Cardiac muscle cell (in vitro differentiated cells and primary cell): ENCODE results near the gene ATP6V0A1. TPM values are rescaled to one million over a fixed set of nuclear protein-coding genes. Genes with fewer than 3 reads are reported as not detected.

Experiments used
- DNase-seq, 2 donors: peaks; one replicate each; pipeline versions ENCODE4 v3.0.0 to v3.0.0-alpha.2; 2010 to 2017; ENCODE audit warnings: low read depth in 1 of 2, low spot score in 1 of 2
- H3K27ac ChIP-seq: fragments of 200-600 bp; sonication (generic); 2 replicates; pipeline ENCODE4 v1.5.1; 2016
- H3K27me3 ChIP-seq: fragments of 200-600 bp; sonication (generic); 2 replicates; pipeline ENCODE4 v1.6.0; 2016; ENCODE audit warnings: control low read depth
- H3K36me3 ChIP-seq: fragments of 200-600 bp; sonication (generic); 2 replicates; pipeline ENCODE4 v1.5.1; 2016; ENCODE audit warnings: control low read depth
- H3K4me1 ChIP-seq: fragments of 200-600 bp; sonication (generic); 2 replicates; pipeline ENCODE4 v1.8.1; 2017; ENCODE audit warnings: low read depth, mild to moderate bottlenecking, mixed run types
- H3K4me3 ChIP-seq: fragments of 200-600 bp; sonication (generic); 2 replicates; pipeline ENCODE4 v1.5.1; 2016; ENCODE audit warnings: mild to moderate bottlenecking
- H3K9me3 ChIP-seq: fragments of 200-600 bp; sonication (generic); 2 replicates; pipeline ENCODE4 v1.5.1; 2017; ENCODE audit warnings: low read depth, mild to moderate bottlenecking, control low read depth
- CTCF ChIP-seq: IDR thresholded peaks from 2 replicates; pipeline ENCODE4 v1.5.1; 2012; ENCODE audit warnings: low read depth, mild to moderate bottlenecking, low read length
- polyA plus RNA-seq: library from polyadenylated mRNA; unstranded; fragments of >200 nt; fragmentation: Nextera tagmentation; extraction: Ambion mirVana; gene quantifications from 2 replicates; pipeline ENCODE4 v1.2.1, GENCODE V29; 2016
- total RNA-seq: library from RNA; depleted of rRNA; stranded (reverse); fragments of >200 nt; gene quantifications from 2 replicates; pipeline ENCODE4 v1.2.3, GENCODE V29; 2016

Gene ATP6V0A1
- total and polyA plus RNA-seq, 2 experiments from 2014 or later: 44.6 to 50.8 TPM

DNA sequence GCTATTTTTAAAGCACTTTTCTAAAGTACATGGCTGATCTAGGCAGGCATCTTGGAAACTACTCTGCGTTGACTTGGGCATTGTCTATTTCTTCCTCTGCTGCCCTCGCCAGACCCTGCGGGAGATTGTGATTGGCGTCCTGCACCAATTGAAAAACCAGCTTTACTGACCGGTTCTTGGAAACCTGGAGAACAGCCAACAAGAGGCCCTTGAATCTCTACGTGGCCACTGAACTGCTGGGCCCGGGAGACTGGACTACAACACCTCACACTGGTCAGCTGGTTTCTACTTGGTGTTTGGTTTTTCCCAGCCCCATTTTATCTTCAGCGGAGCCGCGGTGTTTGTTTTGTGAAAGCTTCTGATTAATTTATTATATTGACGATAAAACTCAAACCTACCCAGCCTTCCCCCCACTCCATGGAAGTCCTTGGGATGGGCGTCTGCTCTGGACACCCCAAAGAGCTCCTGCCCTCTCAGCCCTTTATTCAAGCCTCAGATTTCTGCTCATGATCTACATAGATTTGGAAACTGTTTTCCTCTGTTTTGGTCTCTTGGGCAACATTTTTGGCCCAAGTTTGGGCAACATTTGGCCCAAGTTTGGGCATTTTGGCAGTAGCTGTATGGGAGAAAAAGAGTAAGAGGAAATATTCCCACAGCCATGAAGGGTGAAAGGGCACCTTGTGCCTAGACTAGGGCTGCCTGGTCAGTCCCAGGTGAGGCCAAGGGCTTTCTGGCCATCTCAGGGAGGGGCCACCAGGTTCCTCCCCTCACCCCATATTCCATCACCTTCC is 113.0 kb downstream of the ATP6V0A1 start:
- TF ChIP-seq CTCF: no peak
- Histone ChIP-seq H3K4me3 (no peak overlapping the region), H3K9me3 (no peaks in the 10 kb centered on the region), H3K27me3 (no peaks in the 10 kb centered on the region), H3K27ac (no peak overlapping the region), H3K36me3 (peaks cover 49% of the 10 kb centered on the region), H3K4me1 (peaks cover under 1% of the 10 kb centered on the region)
- DNase-seq: no peak

Other genes starting within 250 kb of the ATP6V0A1 start
- gene STAT5B, start 182.5 kb upstream of the ATP6V0A1 start, total RNA-seq: 35.8 and 62.4 TPM in 2 replicates
- gene STAT5B, start 182.5 kb upstream of the ATP6V0A1 start, polyA plus RNA-seq: 26.8 and 45.1 TPM in 2 replicates
- gene STAT5A, start 170.4 kb upstream of the ATP6V0A1 start, total RNA-seq: 6.8 and 12.2 TPM in 2 replicates
- gene STAT5A, start 170.4 kb upstream of the ATP6V0A1 start, polyA plus RNA-seq: 8.2 and 9.7 TPM in 2 replicates
- 82.1 and 87.8 TPM in 2 replicates for gene STAT3, start 70.4 kb upstream of the ATP6V0A1 start, total RNA-seq
- 82.7 and 102 TPM in 2 replicates for gene STAT3, start 70.4 kb upstream of the ATP6V0A1 start, polyA plus RNA-seq
- 47.7 and 72.3 TPM in 2 replicates for gene CAVIN1, start 35.6 kb upstream of the ATP6V0A1 start, total RNA-seq
- gene CAVIN1, start 35.6 kb upstream of the ATP6V0A1 start, polyA plus RNA-seq: 40.0 and 61.3 TPM in 2 replicates
- gene NAGLU, start 77.4 kb downstream of the ATP6V0A1 start, total RNA-seq: 49.0 and 56.9 TPM in 2 replicates
- 37.1 and 56.9 TPM in 2 replicates for gene NAGLU, start 77.4 kb downstream of the ATP6V0A1 start, polyA plus RNA-seq
- 4.3 and 6.0 TPM in 2 replicates for gene HSD17B1, start 94.0 kb downstream of the ATP6V0A1 start, total RNA-seq
- gene HSD17B1, start 94.0 kb downstream of the ATP6V0A1 start, polyA plus RNA-seq: 2.8 and 3.0 TPM in 2 replicates
- gene COASY, start 103.3 kb downstream of the ATP6V0A1 start, total RNA-seq: 32.5 and 43.5 TPM in 2 replicates
- 74.7 and 97.4 TPM in 2 replicates for gene COASY, start 103.3 kb downstream of the ATP6V0A1 start, polyA plus RNA-seq
- gene MLX, start 108.2 kb downstream of the ATP6V0A1 start, total RNA-seq: 22.4 and 28.1 TPM in 2 replicates
- gene MLX, start 108.2 kb downstream of the ATP6V0A1 start, polyA plus RNA-seq: 37.1 and 47.3 TPM in 2 replicates
- 6.2 and 6.6 TPM in 2 replicates for gene PSMC3IP, start 118.9 kb downstream of the ATP6V0A1 start, total RNA-seq
- 9.1 and 14.0 TPM in 2 replicates for gene PSMC3IP, start 118.9 kb downstream of the ATP6V0A1 start, polyA plus RNA-seq
- 47.7 and 56.4 TPM in 2 replicates for gene RETREG3, start 150.5 kb downstream of the ATP6V0A1 start, total RNA-seq
- gene RETREG3, start 150.5 kb downstream of the ATP6V0A1 start, polyA plus RNA-seq: 46.9 and 48.0 TPM in 2 replicates
- gene TUBG1, start 150.8 kb downstream of the ATP6V0A1 start, total RNA-seq: 97.2 and 159 TPM in 2 replicates
- 162 and 177 TPM in 2 replicates for gene TUBG1, start 150.8 kb downstream of the ATP6V0A1 start, polyA plus RNA-seq
- 47.1 and 62.7 TPM in 2 replicates for gene TUBG2, start 200.4 kb downstream of the ATP6V0A1 start, total RNA-seq
- 67.4 and 83.1 TPM in 2 replicates for gene TUBG2, start 200.4 kb downstream of the ATP6V0A1 start, polyA plus RNA-seq
- gene PLEKHH3, start 218.1 kb downstream of the ATP6V0A1 start, total RNA-seq: 50.3 and 79.1 TPM in 2 replicates
- 54.7 and 95.6 TPM in 2 replicates for gene PLEKHH3, start 218.1 kb downstream of the ATP6V0A1 start, polyA plus RNA-seq
- gene CCR10, start 223.0 kb downstream of the ATP6V0A1 start, total RNA-seq: 5.8 and 13.5 TPM in 2 replicates
- 16.3 and 21.1 TPM in 2 replicates for gene CCR10, start 223.0 kb downstream of the ATP6V0A1 start, polyA plus RNA-seq
- 15.4 and 17.9 TPM in 2 replicates for gene CNTNAP1, start 223.7 kb downstream of the ATP6V0A1 start, total RNA-seq
- gene CNTNAP1, start 223.7 kb downstream of the ATP6V0A1 start, polyA plus RNA-seq: 3.5 and 3.9 TPM in 2 replicates